Vagina (tissue), 2 donors: ENCODE results near the gene RSPH3. TPM values are rescaled to one million over a fixed set of nuclear protein-coding genes. Genes with fewer than 3 reads are reported as not detected.
A peak's percentile ranks its signal among the peaks of the same experiment; 100 is the strongest.

ENCODE experiments used
- DNase-seq, 2 donors: peaks; one replicate each; pipeline ENCODE4 v3.0.0-alpha.2; 2017; ENCODE audit errors: extremely low spot score in 2 of 2
- H3K27ac ChIP-seq: fragments of 200-600 bp; sonication (generic); one replicate; pipeline ENCODE4 v1.5.1; 2019
- H3K27me3 ChIP-seq: fragments of 200-600 bp; sonication (generic); one replicate; pipeline ENCODE4 v1.5.1; 2019
- H3K36me3 ChIP-seq, 2 donors: fragments of 200-600 bp; sonication (generic); one replicate each; pipeline ENCODE4 v1.5.1; 2017 to 2019
- H3K4me1 ChIP-seq: fragments of 200-600 bp; sonication (generic); one replicate; pipeline ENCODE4 v1.5.1; 2019
- H3K4me3 ChIP-seq, 2 donors: fragments of 200-600 bp; sonication (generic); 1 replicate in 1 of 2; 2 replicates in 1 of 2; pipeline ENCODE4 v1.5.1; 2016 to 2019
- H3K9me3 ChIP-seq: fragments of 200-600 bp; sonication (generic); one replicate; pipeline ENCODE4 v1.5.1; 2019
- POLR2A ChIP-seq, 2 donors: fragments of 450-650 bp; IDR thresholded peaks; one replicate each; pipeline ENCODE4 v1.6.1; 2017; ENCODE audit warnings: antibody characterized with exemption in 2 of 2, mild to moderate bottlenecking in 2 of 2, moderate library complexity in 2 of 2
- POLR2AphosphoS5 ChIP-seq, 2 donors: sonication (generic); formaldehyde crosslinking; IDR thresholded peaks; one replicate each; pipeline ENCODE4 v1.9.0; 2017; ENCODE audit warnings: antibody characterized with exemption in 2 of 2, mild to moderate bottlenecking in 2 of 2, low read depth in 1 of 2; ENCODE audit not compliant: insufficient read depth in 1 of 2
- intact Hi-C: fragments of 100-400 bp; cut with DNase I; formaldehyde crosslinking; loops from one replicate; pipeline ENCODE4 v1.15.1; 2023
- total RNA-seq: library from RNA; depleted of rRNA; stranded (reverse); fragments of >200 nt; gene quantifications from one replicate; pipeline ENCODE4 v1.2.3, GENCODE V29; 2016
- TF ChIP-seq, protein P1 (sequence below), 3 experiments: fragments of 450-650 bp in 2 of 3; fragments of 200-600 bp in 1 of 3; sonication (generic) in 1 of 3; IDR thresholded peaks; one replicate each; pipeline ENCODE4 v1.5.1; 2017 to 2019; ENCODE audit warnings: antibody characterized with exemption in 3 of 3, mild to moderate bottlenecking in 2 of 3, moderate library complexity in 2 of 3

RSPH3 gene
- total RNA-seq, 1 donor from 2014 or later = 14.5 TPM

DNA sequence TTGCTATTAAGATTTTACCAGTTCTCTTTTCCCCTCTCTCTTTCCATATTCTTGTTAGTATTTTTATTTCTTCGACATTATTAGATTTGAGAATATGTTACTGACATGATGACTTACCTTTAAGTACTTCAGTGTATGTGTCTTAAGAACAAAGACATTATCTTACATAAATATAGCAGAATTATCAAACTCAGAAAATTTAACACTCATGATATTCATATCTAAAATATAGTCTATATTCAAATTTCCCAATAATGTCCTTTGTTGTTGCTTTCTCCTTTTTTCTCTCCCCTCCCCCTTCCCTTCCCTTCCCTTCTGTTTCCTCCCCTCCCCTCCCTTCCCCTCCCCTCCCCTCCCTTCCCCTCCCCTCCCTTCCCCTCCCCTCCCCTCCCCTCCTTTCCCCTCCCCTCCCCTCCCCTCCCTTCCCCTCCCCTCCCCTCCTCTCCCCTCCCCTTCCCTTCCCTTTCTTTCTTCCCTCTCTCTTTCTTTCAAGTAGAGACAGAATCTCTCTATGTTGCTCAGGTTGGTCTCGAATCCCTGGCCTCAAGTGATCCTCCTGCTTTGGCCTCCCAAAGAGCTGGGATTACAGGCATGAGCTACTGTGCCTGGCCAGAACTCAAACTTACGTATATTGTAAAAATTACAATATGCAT lies 56.5 kb downstream of the RSPH3 start:
- Histone ChIP-seq H3K4me3 (no peak overlapping the region), H3K4me1 (peaks cover 8% of the 10 kb centered on the region), H3K9me3 (no peaks in the 10 kb centered on the region), H3K36me3 (no peaks in the 10 kb centered on the region), H3K27me3 (no peaks in the 10 kb centered on the region), H3K27ac (no peak overlapping the region)
- intact Hi-C loops = no loop called here
- DNase-seq = no peak
- TF ChIP-seq POLR2A (IDR thresholded peaks at IDR 0.05) (no peak), POLR2AphosphoS5 (IDR thresholded peaks at IDR 0.05; ENCODE audit: insufficient read depth in 1 of 2, low read depth in 1 of 2) (no peak)
- TF ChIP-seq, protein P1, sequence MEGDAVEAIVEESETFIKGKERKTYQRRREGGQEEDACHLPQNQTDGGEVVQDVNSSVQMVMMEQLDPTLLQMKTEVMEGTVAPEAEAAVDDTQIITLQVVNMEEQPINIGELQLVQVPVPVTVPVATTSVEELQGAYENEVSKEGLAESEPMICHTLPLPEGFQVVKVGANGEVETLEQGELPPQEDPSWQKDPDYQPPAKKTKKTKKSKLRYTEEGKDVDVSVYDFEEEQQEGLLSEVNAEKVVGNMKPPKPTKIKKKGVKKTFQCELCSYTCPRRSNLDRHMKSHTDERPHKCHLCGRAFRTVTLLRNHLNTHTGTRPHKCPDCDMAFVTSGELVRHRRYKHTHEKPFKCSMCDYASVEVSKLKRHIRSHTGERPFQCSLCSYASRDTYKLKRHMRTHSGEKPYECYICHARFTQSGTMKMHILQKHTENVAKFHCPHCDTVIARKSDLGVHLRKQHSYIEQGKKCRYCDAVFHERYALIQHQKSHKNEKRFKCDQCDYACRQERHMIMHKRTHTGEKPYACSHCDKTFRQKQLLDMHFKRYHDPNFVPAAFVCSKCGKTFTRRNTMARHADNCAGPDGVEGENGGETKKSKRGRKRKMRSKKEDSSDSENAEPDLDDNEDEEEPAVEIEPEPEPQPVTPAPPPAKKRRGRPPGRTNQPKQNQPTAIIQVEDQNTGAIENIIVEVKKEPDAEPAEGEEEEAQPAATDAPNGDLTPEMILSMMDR (IDR thresholded peaks at IDR 0.05) = no peak

DNA sequence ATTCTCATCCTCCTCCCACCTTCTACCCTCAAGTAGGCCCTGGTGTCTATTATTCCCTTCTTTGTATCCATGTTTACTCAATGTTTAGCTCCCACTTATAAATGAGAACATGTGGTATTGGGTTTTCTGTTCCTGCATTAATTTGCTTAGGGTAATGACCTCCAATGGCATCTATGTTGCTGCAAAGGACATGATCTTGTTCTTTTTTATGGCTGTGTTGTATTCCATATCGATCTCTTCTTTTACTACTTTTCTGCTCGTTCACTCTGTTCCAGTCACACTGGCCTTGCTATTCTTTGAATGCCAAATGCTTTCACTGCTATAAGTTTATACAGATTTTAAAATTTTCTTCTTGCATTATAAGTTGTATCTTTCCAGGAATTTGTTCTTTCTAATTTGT lies 57.7 kb downstream of the RSPH3 start:
- H3K27me3 ChIP-seq = no peaks in the 10 kb centered on the region
- no peaks in the 10 kb centered on the region for H3K36me3 ChIP-seq
- TF ChIP-seq POLR2A (IDR thresholded peaks at IDR 0.05) = no peak
- no peak for TF ChIP-seq POLR2AphosphoS5 (IDR thresholded peaks at IDR 0.05; ENCODE audit: insufficient read depth in 1 of 2, low read depth in 1 of 2)
- TF ChIP-seq, protein P1 (IDR thresholded peaks at IDR 0.05) = no peak
- H3K4me1 ChIP-seq = peaks cover 11% of the 10 kb centered on the region
- intact Hi-C loops = no loop called here
- no peak for DNase-seq
- H3K4me3 ChIP-seq = no peak overlapping the region
- no peak overlapping the region for H3K27ac ChIP-seq
- H3K9me3 ChIP-seq = no peaks in the 10 kb centered on the region

DNA sequence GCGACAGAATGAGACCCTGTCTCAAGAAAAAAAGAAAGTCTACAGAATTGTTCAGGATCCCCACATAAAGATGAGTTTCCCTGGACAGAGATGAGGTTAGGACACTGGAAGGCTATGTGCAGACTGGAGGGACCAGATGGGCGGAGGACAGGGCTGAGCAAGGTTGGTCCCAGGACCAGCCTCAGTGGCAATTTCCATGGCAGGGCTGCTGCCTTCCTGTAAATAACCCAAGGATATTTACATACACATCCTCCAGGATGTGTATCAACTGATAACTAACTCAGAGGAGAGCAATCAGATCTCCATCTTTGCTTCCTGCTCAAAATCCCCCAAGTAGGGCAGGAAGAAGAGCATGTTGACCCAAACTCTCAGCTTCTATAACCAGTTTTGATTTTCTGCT lies 58.8 kb downstream of the RSPH3 start:
- no peak overlapping the region for H3K27ac ChIP-seq
- no peaks in the 10 kb centered on the region for H3K27me3 ChIP-seq
- intact Hi-C loops = no loop called here
- H3K36me3 ChIP-seq = no peaks in the 10 kb centered on the region
- TF ChIP-seq, protein P1 (IDR thresholded peaks at IDR 0.05) = no peak
- TF ChIP-seq POLR2AphosphoS5 (IDR thresholded peaks at IDR 0.05; ENCODE audit: insufficient read depth in 1 of 2, low read depth in 1 of 2) (no peak), POLR2A (IDR thresholded peaks at IDR 0.05) (no peak)
- H3K9me3 ChIP-seq = no peaks in the 10 kb centered on the region
- no peak for DNase-seq
- H3K4me3 ChIP-seq = no peak overlapping the region
- peaks cover 11% of the 10 kb centered on the region for H3K4me1 ChIP-seq

DNA sequence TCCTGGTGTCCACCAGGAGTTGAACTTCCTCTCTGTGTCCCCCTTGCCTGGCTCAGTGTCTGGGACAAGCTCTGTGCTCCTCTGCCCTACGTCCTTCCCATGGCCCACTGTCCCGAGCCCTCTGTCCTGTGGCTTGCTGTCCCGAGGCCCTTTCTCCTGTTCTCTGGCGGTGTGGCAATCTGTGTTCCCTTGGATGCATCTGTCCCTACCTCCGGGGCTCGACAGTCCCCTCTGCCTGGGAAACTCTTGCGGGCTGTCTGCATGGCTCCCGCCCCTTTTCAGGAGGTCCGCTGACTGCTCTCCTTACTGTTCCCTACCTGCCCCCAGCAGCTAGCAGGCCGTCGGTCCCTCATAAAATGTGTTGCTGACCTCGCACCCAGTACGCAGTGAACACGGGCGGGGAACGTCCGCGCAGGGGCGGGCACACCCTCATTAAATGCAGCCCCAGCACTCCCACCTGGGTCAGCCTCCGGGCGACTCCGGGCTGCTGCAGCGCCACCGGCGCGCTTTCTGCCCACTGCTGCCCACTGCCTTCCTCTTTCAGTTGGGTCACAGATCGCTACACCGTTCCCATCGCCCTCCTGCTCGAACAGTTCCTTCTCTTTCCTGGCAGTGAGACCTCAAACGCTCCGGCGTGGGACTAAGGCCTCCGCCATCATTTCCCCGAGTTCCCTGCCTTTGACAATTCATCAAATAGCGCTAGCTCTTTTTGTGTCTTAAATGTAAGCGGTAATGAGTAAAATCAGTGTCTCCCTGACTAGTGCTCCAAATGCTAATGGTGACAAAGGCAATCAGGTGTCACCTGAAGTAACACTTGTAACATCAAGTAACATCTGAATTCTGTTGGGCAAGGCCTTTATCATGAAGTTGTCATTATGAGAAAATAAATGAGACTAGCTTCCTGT lies 60.5 kb downstream of the RSPH3 start:
- intact Hi-C loops = no loop called here
- Histone ChIP-seq H3K27ac (no peak overlapping the region), H3K36me3 (no peaks in the 10 kb centered on the region), H3K9me3 (no peaks in the 10 kb centered on the region), H3K27me3 (no peaks in the 10 kb centered on the region), H3K4me1 (peaks cover 11% of the 10 kb centered on the region), H3K4me3 (peak overlapping the region in 1 of 2 donors; percentile 20)
- TF ChIP-seq, protein P1 (IDR thresholded peaks at IDR 0.05) = no peak
- TF ChIP-seq POLR2AphosphoS5 (IDR thresholded peaks at IDR 0.05; ENCODE audit: insufficient read depth in 1 of 2, low read depth in 1 of 2) (no peak), POLR2A (IDR thresholded peaks at IDR 0.05) (no peak)
- no peak for DNase-seq
